Astrocyte (in vitro differentiated cells and primary cell): ENCODE results near the gene MECR. TPM values are rescaled to one million over a fixed set of nuclear protein-coding genes. Genes with fewer than 3 reads are reported as not detected.

Experiments used
- DNase-seq: peaks from one replicate; pipeline ENCODE4 v3.0.0-alpha.2; 2010; ENCODE audit warnings: low read depth
- FAIRE-seq: peaks from 2 replicates; lab custom pipeline; 2011; peaks lifted over from hg19 to GRCh38; lab: Jason Lieb, UNC
- H2AFZ ChIP-seq: 2 replicates; pipeline ENCODE4 v1.6.0; 2012; ENCODE audit warnings: low read depth, low read length, inconsistent platforms
- H3K27ac ChIP-seq: 2 replicates; pipeline ENCODE4 v1.5.1; 2011; ENCODE audit warnings: low read depth, low read length, inconsistent platforms
- H3K27me3 ChIP-seq: 2 replicates; pipeline ENCODE4 v1.6.0; 2011; ENCODE audit warnings: low read length, inconsistent platforms; ENCODE audit not compliant: insufficient read depth
- H3K36me3 ChIP-seq: 2 replicates; pipeline ENCODE4 v1.5.1; 2011; ENCODE audit warnings: low read length, inconsistent platforms; ENCODE audit not compliant: insufficient read depth
- H3K4me1 ChIP-seq: 2 replicates; pipeline ENCODE4 v1.5.1; 2011; ENCODE audit warnings: low read length, inconsistent platforms; ENCODE audit not compliant: insufficient read depth
- H3K4me2 ChIP-seq: 2 replicates; pipeline ENCODE4 v1.6.0; 2012; ENCODE audit warnings: low read length, inconsistent platforms
- H3K4me3 ChIP-seq: 2 replicates; pipeline ENCODE4 v1.5.1; 2011; ENCODE audit warnings: low read depth, mild to moderate bottlenecking, low read length, inconsistent platforms; ENCODE audit not compliant: insufficient read depth
- H3K79me2 ChIP-seq: 2 replicates; pipeline ENCODE4 v1.6.0; 2012; ENCODE audit warnings: mild to moderate bottlenecking, low read length, inconsistent platforms; ENCODE audit not compliant: insufficient read depth
- H3K9ac ChIP-seq: 2 replicates; pipeline ENCODE4 v1.6.0; 2012; ENCODE audit warnings: mild to moderate bottlenecking, low read length, inconsistent platforms
- H3K9me3 ChIP-seq: 2 replicates; pipeline ENCODE4 v1.5.1; 2012; ENCODE audit warnings: low read depth, mild to moderate bottlenecking, low read length, inconsistent platforms; ENCODE audit not compliant: insufficient read depth
- H4K20me1 ChIP-seq: 2 replicates; pipeline ENCODE4 v1.6.0; 2012; ENCODE audit warnings: low read length, inconsistent platforms; ENCODE audit not compliant: insufficient read depth
- H3K27ac Mint-ChIP-seq: one replicate; pipeline ENCODE4 v1.8.0; 2021; ENCODE audit warnings: mild to moderate bottlenecking, mixed read lengths; ENCODE audit not compliant: unreplicated experiment
- H3K27me3 Mint-ChIP-seq: one replicate; pipeline ENCODE4 v1.8.0; 2021; ENCODE audit warnings: low read depth, mixed read lengths; ENCODE audit not compliant: unreplicated experiment
- H3K36me3 Mint-ChIP-seq: one replicate; pipeline ENCODE4 v1.8.0; 2021; ENCODE audit warnings: low read depth, mixed read lengths; ENCODE audit not compliant: unreplicated experiment
- H3K4me1 Mint-ChIP-seq: one replicate; pipeline ENCODE4 v1.8.0; 2021; ENCODE audit warnings: low read depth, mixed read lengths; ENCODE audit not compliant: unreplicated experiment
- H3K4me3 Mint-ChIP-seq: one replicate; pipeline ENCODE4 v1.8.0; 2021; ENCODE audit warnings: mild to moderate bottlenecking, moderate library complexity, mixed read lengths; ENCODE audit not compliant: unreplicated experiment
- H3K9me3 Mint-ChIP-seq: one replicate; pipeline ENCODE4 v1.8.0; 2021; ENCODE audit warnings: mild to moderate bottlenecking, mixed read lengths; ENCODE audit not compliant: unreplicated experiment
- EZH2 ChIP-seq: IDR thresholded peaks from 2 replicates; pipeline ENCODE4 v1.6.1; 2012; ENCODE audit warnings: mild to moderate bottlenecking, low read length, inconsistent platforms; ENCODE audit not compliant: insufficient read depth
- total RNA-seq: library from RNA; stranded (reverse); gene quantifications from 2 replicates; pipeline ENCODE4 v1.2.1, GENCODE V29; 2021
- TF ChIP-seq, protein P1 (sequence below): IDR thresholded peaks from 2 replicates; pipeline ENCODE4 v1.5.1; 2011; ENCODE audit warnings: low read depth, mild to moderate bottlenecking, inconsistent platforms, low read length, moderate library complexity; ENCODE audit not compliant: insufficient read depth

Gene MECR
- total RNA-seq, 1 donor from 2014 or later: 25.1 TPM

DNA sequence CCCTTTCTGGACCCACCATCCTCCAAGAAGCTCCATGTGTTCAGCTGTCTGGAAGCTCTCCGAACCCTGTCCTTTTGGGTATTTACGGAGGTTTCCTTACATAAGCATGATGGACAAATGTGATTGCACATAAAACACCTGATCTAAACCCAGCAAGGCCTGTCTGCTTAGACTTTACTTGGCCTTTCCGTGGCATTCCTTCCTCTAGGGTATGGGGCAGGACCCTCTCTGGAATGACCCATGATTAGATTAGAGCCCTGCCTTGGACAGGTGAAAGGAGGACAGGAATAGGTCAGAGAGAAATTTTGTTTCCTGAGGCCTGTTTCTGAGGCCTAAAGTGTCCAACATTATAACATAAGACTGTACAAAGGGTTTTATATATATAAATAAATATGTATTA lies 22.4 kb upstream of the MECR start:
- no peak overlapping the region for H3K4me3 Mint-ChIP-seq
- DNase-seq (no peak), FAIRE-seq (no peak)
- Histone ChIP-seq H3K4me2 (no peak overlapping the region), H3K9me3 (no peaks in the 10 kb centered on the region), H3K27ac (no peak overlapping the region), H3K79me2 (peaks cover 13% of the 10 kb centered on the region), H3K9ac (no peak overlapping the region), H3K27me3 (no peaks in the 10 kb centered on the region), H3K4me3 (no peak overlapping the region), H3K36me3 (no peaks in the 10 kb centered on the region), H3K4me1 (peaks cover 46% of the 10 kb centered on the region), H4K20me1 (peaks cover 8% of the 10 kb centered on the region), H2AFZ (no peak overlapping the region)
- H3K36me3 Mint-ChIP-seq: peaks cover 4% of the 10 kb centered on the region
- no peaks in the 10 kb centered on the region for H3K9me3 Mint-ChIP-seq
- no peak for TF ChIP-seq EZH2
- TF ChIP-seq, protein P1, sequence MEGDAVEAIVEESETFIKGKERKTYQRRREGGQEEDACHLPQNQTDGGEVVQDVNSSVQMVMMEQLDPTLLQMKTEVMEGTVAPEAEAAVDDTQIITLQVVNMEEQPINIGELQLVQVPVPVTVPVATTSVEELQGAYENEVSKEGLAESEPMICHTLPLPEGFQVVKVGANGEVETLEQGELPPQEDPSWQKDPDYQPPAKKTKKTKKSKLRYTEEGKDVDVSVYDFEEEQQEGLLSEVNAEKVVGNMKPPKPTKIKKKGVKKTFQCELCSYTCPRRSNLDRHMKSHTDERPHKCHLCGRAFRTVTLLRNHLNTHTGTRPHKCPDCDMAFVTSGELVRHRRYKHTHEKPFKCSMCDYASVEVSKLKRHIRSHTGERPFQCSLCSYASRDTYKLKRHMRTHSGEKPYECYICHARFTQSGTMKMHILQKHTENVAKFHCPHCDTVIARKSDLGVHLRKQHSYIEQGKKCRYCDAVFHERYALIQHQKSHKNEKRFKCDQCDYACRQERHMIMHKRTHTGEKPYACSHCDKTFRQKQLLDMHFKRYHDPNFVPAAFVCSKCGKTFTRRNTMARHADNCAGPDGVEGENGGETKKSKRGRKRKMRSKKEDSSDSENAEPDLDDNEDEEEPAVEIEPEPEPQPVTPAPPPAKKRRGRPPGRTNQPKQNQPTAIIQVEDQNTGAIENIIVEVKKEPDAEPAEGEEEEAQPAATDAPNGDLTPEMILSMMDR: no peak
- peaks cover 41% of the 10 kb centered on the region for H3K4me1 Mint-ChIP-seq
- H3K27me3 Mint-ChIP-seq: peaks cover 13% of the 10 kb centered on the region
- no peak overlapping the region for H3K27ac Mint-ChIP-seq

DNA sequence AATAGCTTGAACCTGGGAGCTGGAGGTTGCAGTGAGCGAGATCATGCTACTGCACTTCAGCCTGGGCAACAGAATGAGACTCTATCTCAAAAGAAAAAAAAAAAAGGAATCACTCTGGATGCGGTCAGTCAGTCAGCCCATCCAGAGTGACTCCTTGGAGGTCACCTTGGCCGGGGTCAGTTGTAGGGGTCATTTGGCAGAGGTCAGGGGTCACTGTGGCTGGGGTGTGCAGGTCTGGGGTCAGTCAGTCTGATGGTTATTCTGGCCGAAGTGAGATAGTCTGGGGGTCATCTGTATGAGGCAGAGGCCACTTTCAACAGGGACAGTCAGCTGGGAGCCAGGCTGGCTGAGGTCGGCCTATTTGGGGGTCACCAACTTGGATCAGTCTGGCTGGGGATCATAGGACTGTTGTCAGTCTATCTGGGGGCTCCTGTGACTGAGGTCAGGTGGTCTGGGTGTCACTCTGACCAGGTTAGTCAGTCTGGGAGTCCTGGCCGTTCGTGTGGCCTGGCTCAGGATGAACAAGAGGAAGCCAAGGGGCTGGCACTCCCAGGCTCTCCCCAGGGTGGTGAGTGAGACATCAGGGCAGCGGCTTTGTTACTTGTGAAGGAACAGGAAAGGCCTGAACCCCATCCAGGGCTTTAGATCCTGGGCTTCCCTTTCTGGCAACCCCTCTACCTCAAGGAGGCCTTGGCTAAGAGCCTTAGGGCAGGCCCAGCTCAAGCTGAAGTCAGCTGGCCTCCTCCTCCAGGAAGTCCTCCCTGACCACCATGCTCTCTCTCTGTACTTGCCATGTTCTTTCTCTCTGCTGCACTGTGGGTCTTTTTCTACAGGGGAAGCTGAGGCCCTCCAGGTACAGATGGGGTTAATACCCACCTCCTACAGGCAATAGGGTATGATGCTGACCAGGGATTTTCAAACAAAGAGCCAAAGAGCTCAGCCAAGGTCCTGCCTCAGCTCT lies 20.7 kb upstream of the MECR start:
- H3K27ac ChIP-seq: no peak overlapping the region
- H3K27ac Mint-ChIP-seq: no peak overlapping the region

More for the DNA sequence above, 20.7 kb upstream of the MECR start:
- Histone ChIP-seq H3K36me3 (no peaks in the 10 kb centered on the region), H3K4me1 (peaks cover 30% of the 10 kb centered on the region), H3K27me3 (no peaks in the 10 kb centered on the region), H3K4me3 (no peak overlapping the region), H3K79me2 (peaks cover 26% of the 10 kb centered on the region), H3K9ac (no peak overlapping the region), H3K9me3 (no peaks in the 10 kb centered on the region), H4K20me1 (no peaks in the 10 kb centered on the region), H2AFZ (no peak overlapping the region), H3K4me2 (no peak overlapping the region)
- DNase-seq: no peak
- Mint-ChIP-seq H3K36me3 (peaks cover 7% of the 10 kb centered on the region), H3K27me3 (peaks cover 12% of the 10 kb centered on the region), H3K4me3 (no peak overlapping the region), H3K4me1 (peaks cover 30% of the 10 kb centered on the region), H3K9me3 (no peaks in the 10 kb centered on the region)
- TF ChIP-seq, protein P1: no peak
- no peak for TF ChIP-seq EZH2
- FAIRE-seq: no peak
